ENCODE results near the gene PAIP2. TPM values are rescaled to one million over a fixed set of nuclear protein-coding genes. Genes with fewer than 3 reads are reported as not detected.

The PAIP2 gene
- total and polyA plus RNA-seq, 7 donors, result 70.7 to 146 (median 98.0) TPM

- Histone ChIP-seq H3K4me1 (peaks cover 0 to 67% (median 59%) of the 10 kb centered on the region in 4 donors), H3K9me3 (no peaks in the 10 kb centered on the region), H3K27ac (peak overlapping the region; percentile 32 to 78 (median 56)), H3K27me3 (no peaks in the 10 kb centered on the region), H3K36me3 (peaks cover 0 to 14% (median 0%) of the 10 kb centered on the region in 4 donors), H3K4me3 (no peak overlapping the region)
- 83 to 85% methylated on average over 9 of the region's 9 CpGs for WGBS, 2 donors
- intact Hi-C loops (cut with DNase I), result no loop called here
- DNase-seq, result no peak
- TF ChIP-seq POLR2AphosphoS5 (IDR thresholded peaks at IDR 0.05) (no peak), CTCF (IDR thresholded peaks at IDR 0.05) (peak in 1 of 4 experiments; percentile 5), EP300 (IDR thresholded peaks at IDR 0.05) (no peak)
These were observed 73.0 kb downstream of the PAIP2 start for GRCh38 chr5:139414581-139415130.

- H3K9me3 ChIP-seq, result no peaks in the 10 kb centered on the region
- no peaks in the 10 kb centered on the region for H3K27me3 ChIP-seq
- no peak overlapping the region for H3K4me3 ChIP-seq
- peak overlapping the region; percentile 32 to 78 (median 56) for H3K27ac ChIP-seq
- peaks cover 0 to 21% (median 3%) of the 10 kb centered on the region in 4 donors for H3K36me3 ChIP-seq
- 82 to 90% methylated on average over 8 of the region's 8 CpGs for WGBS, 2 donors
- H3K4me1 ChIP-seq, result peaks cover 0 to 60% (median 52%) of the 10 kb centered on the region in 4 donors
- peak; percentile 82 for DNase-seq
- no peak for TF ChIP-seq POLR2A (IDR thresholded peaks at IDR 0.05)
- TF ChIP-seq POLR2AphosphoS5 (IDR thresholded peaks at IDR 0.05), result peak in 3 of 4 donors; percentile 22 to 67 (median 23)
- intact Hi-C loops (cut with DNase I), result no loop called here
These were observed 73.7 kb downstream of the PAIP2 start for GRCh38 chr5:139415221-139415861.

DNA sequence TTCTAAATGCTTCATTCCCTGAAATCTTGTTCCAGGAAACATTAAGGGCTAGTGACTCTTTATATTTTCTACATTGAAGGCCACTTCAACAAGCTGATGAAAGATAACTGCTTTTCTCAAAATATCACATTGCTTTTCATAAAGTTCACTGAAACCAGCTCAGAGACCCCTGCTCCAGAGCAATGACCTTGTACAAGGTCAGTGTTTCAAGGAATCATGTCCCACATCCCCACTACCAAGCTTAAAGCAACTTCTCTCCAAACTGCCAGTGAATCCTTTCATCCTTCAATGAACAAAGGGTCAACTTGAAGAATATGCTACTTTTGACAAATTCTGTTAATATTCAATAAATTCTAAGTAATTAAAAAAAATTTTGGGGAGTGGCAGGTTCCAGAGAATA lies 74.2 kb downstream of the PAIP2 start:
- H3K36me3 ChIP-seq, result peaks cover 0 to 25% (median 3%) of the 10 kb centered on the region in 4 donors
- DNase-seq, result no peak
- intact Hi-C loops (cut with DNase I), result no loop called here
- peak overlapping the region in 3 of 4 donors; percentile 54 to 78 (median 58) for H3K27ac ChIP-seq
- H3K4me3 ChIP-seq, result no peak overlapping the region
- no peak for TF ChIP-seq POLR2A (IDR thresholded peaks at IDR 0.05)
- TF ChIP-seq EP300 (IDR thresholded peaks at IDR 0.05), result no peak
- no peak for TF ChIP-seq POLR2AphosphoS5 (IDR thresholded peaks at IDR 0.05)
- TF ChIP-seq CTCF (IDR thresholded peaks at IDR 0.05), result no peak
- peaks cover 0 to 55% (median 47%) of the 10 kb centered on the region in 4 donors for H3K4me1 ChIP-seq
- H3K27me3 ChIP-seq, result no peaks in the 10 kb centered on the region
- H3K9me3 ChIP-seq, result no peaks in the 10 kb centered on the region

GRCh38 chr5:139416651-139417050 lies 75.0 kb downstream of the PAIP2 start:
- DNase-seq, result no peak
- no peak for TF ChIP-seq POLR2AphosphoS5 (IDR thresholded peaks at IDR 0.05)
- no peak for TF ChIP-seq CTCF (IDR thresholded peaks at IDR 0.05)
- TF ChIP-seq EP300 (IDR thresholded peaks at IDR 0.05), result no peak
- TF ChIP-seq POLR2A (IDR thresholded peaks at IDR 0.05), result no peak
- H3K27me3 ChIP-seq, result no peaks in the 10 kb centered on the region
- intact Hi-C loops (cut with DNase I), result no loop called here
- peaks cover 0 to 47% (median 41%) of the 10 kb centered on the region in 4 donors for H3K4me1 ChIP-seq
- WGBS, 2 donors, result 26 to 61% methylated on average over 9 of the region's 9 CpGs
- H3K4me3 ChIP-seq, result no peak overlapping the region
- no peaks in the 10 kb centered on the region for H3K9me3 ChIP-seq
- peak overlapping the region in 3 of 4 donors; percentile 46 to 78 (median 65) for H3K27ac ChIP-seq
- H3K36me3 ChIP-seq, result peaks cover 0 to 33% (median 3%) of the 10 kb centered on the region in 4 donors

- TF ChIP-seq POLR2A (IDR thresholded peaks at IDR 0.05) (no peak), POLR2AphosphoS5 (IDR thresholded peaks at IDR 0.05) (peak; percentile 50 to 78 (median 70)), EP300 (IDR thresholded peaks at IDR 0.05) (peak in 3 of 4 donors; percentile 24 to 55 (median 37))
- Histone ChIP-seq H3K4me3 (no peak overlapping the region), H3K36me3 (peaks cover 0 to 33% (median 3%) of the 10 kb centered on the region in 4 donors), H3K9me3 (no peaks in the 10 kb centered on the region), H3K27ac (peak overlapping the region in 3 of 4 donors; percentile 46 to 78 (median 65)), H3K27me3 (no peaks in the 10 kb centered on the region), H3K4me1 (peaks cover 0 to 42% (median 37%) of the 10 kb centered on the region in 4 donors)
- intact Hi-C loops (cut with DNase I), result no loop called here
- peak; percentile 84 for DNase-seq
- 55 to 60% methylated on average over 4 of the region's 4 CpGs for WGBS, 2 donors
These were observed 75.6 kb downstream of the PAIP2 start for GRCh38 chr5:139417214-139417613.
